HG02571 (cell line): ENCODE measurements around the gene HADH.
"Not testable (repeated sequence)": the region's sequence is repeated elsewhere in the genome, so short reads cannot be mapped to it uniquely, and the experiment has no call there.

Experiments used
- ATAC-seq: cut with Tn5 transposase; IDR thresholded peaks from one replicate; pipeline ENCODE4 v1.9.1; 2021; ENCODE audit warnings: mild to moderate bottlenecking, moderate library complexity; ENCODE audit not compliant: unreplicated experiment

Gene HADH

GRCh38 chr4:107994894-107995293, 5.2 kb downstream of the HADH start:
- no peak for ATAC-seq

GRCh38 chr4:107996949-107997788, 7.5 kb downstream of the HADH start:
- no peak for ATAC-seq

- ATAC-seq = no peak
These were observed 8.1 kb downstream of the HADH start for GRCh38 chr4:107997794-107998193.

DNA sequence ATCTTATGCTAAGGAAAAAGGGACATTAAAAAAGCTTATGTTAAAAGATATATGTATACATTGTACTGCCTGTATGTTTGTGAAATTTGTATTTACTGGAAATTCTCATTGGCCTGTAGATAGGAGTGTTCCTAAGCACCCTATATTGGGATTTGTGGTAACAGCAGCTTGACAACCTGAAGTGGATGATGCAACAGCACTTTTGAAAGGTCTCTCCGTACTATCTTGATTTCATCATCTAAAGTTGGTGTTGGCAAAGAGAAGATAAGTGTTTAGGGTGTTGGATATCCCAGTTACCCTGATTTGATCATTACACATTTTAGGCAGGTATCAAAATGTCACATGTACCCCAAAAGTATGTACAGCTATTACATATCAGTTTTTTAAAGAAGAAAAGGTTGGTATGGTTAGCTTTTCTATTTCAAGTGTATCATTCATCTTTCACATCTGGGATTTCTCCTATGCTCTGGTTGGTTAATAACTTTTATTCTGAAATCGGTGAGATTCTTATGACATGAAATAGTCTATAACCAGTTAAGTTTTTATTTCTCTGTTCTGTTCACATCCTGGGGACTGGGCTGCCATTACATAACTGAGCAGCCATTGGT, 10.3 kb downstream of the HADH start:
- ATAC-seq = no peak

- no peak for ATAC-seq
These were observed 11.9 kb downstream of the HADH start for GRCh38 chr4:108001540-108002135.

DNA sequence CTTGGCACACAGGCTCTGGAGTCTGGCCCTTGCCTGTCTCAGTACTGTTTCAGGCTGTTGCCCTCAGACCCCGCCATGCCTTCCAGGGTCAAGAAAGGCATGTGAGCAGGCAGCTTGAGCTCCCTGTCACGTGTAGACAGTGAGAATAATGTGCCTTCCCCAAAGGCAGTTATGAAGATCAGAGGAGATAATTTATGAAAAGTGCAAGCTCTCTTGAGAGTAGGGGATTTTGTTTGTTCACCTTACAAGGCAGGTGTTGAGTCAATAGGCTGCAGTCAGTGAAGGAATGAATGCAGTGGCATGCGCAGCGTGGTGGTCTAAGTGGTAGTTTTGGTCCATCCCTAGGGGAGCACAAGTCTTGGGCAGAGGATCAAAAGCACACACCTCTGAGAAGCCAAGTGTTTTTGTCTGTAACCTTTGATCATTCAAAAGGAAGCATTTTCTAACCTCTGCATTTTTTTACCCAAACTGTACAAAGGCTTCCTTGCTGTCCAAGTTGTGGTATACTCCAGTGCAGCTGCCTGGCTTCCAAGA, 14.4 kb downstream of the HADH start:
- ATAC-seq = no peak

DNA sequence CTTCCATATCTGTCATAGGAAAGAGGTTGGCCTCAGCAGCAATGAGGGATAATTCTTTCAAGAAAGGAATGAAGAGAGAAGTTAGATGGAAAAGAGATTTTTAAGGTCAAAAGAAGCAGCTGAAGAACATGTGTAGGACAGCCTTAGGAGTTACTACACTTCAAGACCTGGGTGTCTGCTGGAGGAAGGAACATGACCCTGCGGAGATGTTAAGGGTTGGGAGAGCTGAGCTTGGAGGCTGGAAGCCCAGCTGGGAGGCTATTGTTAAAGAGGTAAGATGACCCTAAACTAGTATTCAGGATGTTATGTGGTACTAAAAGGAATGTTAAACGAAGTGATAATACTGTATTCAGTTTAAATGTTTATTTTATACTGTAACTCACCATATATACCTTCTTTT, 15.0 kb downstream of the HADH start:
- no peak for ATAC-seq

- no peak for ATAC-seq
These were observed 16.1 kb downstream of the HADH start for GRCh38 chr4:108005807-108006206.

DNA sequence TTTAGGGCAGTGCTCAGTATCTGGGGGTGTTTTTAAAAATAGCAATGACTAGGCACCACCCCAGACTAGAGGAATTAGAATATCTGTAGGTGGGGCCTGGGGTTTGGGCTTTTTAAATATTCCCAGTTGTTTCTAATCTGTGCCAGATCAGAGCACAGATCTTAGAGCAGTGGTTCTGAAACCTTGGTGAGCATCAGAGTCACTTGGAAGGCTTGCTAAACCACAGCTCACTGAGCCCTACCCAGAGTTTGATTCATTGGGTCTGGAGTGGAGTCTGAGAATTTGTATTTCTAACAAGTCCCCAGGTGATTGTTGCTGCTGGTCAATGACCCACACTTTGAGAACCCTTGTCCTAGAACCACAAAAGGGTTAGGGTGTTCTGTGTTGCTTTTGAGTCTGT, 16.7 kb downstream of the HADH start:
- no peak for ATAC-seq

DNA sequence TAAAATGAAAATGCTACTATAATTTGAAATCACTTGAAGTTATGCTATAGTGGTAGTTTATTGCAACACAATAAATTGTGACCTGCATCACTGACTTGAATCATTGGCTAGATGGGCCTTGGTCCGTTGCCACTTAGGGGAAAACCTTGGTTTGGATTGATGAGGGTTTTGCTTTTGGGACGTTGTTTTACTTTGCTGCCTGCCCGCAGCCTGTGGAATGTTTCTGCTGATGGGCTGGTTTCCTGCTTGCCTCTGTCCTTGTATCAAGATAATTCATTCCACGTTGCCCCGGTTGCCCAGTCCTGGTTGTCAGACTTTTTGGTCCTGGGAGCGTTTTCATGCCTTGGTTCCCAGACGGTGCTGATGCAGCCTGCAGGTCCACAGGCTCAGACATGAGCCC, 18.3 kb downstream of the HADH start:
- no peak for ATAC-seq

DNA sequence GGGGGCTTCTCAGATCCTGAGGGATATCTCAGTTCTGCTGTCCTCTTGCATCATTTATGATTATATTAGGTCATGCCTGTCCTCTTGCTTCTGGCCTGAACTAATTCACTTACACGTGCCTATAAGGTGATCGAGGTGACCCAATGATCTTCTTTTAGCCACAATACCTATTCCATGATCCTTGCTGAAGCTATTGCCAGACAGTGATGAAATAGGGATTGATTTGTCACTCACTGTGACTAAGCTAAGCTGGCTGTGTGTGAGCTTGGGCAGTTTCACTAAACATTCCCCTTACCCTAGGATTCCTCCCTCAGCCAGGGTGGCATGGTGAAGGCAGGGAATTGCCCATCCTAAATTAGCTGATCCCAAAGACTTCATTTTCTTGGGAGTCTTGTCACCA, 19.0 kb downstream of the HADH start:
- ATAC-seq = no peak

DNA sequence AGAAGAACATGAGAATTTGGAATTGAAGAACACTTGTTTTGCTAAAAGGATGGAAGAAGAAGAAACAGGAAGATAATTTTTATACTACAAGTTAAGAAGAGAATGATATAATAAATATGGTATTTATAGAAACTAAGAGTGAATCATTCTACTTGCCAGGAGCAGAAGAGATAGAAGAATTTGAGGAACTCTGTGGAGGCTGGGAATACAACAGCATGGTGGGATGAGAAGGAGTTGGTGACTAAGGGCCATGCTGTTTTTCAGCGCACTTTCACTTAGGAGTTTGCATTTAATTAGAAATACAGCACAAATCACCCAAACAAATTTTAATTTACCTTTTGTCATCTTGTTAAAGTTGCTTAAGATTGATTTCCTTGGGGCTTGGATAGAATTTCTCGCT, 20.5 kb downstream of the HADH start:
- no peak for ATAC-seq

GRCh38 chr4:108012382-108012781, 22.7 kb downstream of the HADH start:
- not testable (repeated sequence) for ATAC-seq

- ATAC-seq = no peak
These were observed 23.6 kb downstream of the HADH start for GRCh38 chr4:108013327-108013726.

DNA sequence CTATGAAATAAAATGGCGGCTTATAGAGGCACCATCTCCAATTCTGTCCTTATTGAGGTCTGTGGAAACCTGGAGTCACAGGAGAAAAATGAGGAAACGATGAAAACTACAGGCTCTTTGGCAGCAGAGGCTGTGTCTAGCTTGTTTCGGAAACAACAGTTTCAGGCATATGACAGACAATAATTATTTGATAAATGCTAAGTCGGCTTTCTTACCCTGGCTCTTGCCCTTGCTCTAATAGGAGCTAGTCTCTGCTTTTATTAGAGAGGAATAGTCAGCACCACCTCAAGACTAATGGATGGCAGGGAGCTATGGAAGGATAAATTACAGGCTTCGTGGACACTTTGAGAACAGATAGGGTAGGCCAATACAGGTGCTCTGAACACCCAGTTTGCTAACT, 24.3 kb downstream of the HADH start:
- no peak for ATAC-seq

- peak; percentile 81 for ATAC-seq
These were observed 28.6 kb downstream of the HADH start for GRCh38 chr4:108018040-108018883.

DNA sequence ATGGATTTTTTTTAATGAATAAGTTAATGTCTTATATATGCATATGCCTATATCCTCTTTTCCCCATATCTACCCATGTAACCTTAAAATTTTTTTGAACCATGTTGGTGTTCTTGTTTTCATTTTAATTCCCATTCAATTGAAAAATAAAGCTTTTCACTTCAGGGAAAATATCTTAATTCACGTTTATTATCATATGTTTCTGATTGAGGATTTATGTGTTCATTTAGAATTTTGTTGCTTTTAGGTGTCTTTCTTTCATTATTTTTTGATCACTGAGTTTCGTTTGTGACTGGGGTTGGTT, 29.1 kb downstream of the HADH start:
- no peak for ATAC-seq

- no peak for ATAC-seq
These were observed 34.6 kb downstream of the HADH start for GRCh38 chr4:108024085-108024877.

- ATAC-seq = no peak
These were observed 35.1 kb downstream of the HADH start for GRCh38 chr4:108024878-108025165.

DNA sequence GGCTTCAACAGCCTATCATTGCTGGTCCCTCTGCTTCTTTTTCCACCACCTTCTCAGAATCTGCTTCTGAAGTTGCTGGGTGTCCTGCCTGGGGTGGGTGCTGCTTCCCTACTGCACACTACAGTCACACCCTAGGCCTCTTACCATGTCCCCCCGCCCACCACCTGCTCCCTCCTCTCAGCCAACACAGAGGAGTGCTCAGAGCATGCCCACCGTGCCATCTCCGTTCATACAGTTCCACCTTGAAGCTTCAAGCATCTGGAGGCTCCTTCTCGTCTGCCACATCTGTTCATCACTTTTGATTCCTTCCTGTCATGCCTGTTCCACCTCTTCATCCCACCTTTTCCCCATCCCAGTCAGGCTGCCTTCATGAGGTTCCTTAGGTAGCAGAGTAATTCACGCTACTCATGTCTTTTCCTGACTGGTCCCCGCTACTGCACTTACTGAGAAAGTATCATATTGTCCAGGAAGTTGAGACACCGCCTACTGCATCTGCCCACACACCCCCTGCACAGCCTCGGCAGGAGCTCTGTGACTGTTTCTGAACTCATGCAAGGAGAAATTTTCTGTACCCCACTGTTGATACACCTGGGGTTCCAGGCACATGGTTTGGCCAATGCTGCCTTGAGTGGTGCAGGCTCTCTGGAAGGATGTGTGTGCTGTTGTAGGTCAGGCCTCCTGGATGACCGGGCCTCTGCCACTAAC, 39.5 kb downstream of the HADH start:
- ATAC-seq = no peak
